AG08395 (cell line): Measurements from ENCODE around the gene INPP4B.
A peak's percentile ranks its signal among the peaks of the same experiment; 100 is the strongest.

Experiments used
- DNase-seq: peaks from one replicate; pipeline ENCODE4 v3.0.0; 2012; ENCODE audit warnings: mixed read lengths, low spot score

Gene INPP4B

GRCh38 chr4:142287371-142287770, 558.7 kb downstream of the INPP4B start:
- no peak for DNase-seq

GRCh38 chr4:142285222-142285583, 560.9 kb downstream of the INPP4B start:
- DNase-seq = no peak

GRCh38 chr4:142284402-142285221, 561.5 kb downstream of the INPP4B start:
- DNase-seq = no peak

GRCh38 chr4:142282870-142283431, 563.1 kb downstream of the INPP4B start:
- no peak for DNase-seq

DNA sequence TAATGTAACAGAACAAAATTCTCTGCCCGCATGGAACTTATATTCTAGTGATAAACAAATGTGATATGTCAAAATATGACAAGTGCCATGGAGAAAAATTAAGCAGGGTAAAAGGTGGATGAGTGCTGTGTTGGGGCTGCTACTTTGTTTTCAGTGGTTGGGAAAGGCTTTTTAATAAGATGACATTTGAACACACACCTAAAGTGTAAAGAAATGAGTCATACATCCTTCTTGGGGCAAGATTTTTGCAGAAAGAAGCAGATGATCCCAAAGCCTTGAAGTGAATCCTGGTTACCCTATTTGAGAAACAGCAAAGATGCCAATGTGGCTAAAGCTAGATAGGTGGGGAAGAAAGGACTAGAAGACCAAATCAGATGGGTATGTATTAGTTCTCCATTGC, 564.1 kb downstream of the INPP4B start:
- DNase-seq = no peak

DNA sequence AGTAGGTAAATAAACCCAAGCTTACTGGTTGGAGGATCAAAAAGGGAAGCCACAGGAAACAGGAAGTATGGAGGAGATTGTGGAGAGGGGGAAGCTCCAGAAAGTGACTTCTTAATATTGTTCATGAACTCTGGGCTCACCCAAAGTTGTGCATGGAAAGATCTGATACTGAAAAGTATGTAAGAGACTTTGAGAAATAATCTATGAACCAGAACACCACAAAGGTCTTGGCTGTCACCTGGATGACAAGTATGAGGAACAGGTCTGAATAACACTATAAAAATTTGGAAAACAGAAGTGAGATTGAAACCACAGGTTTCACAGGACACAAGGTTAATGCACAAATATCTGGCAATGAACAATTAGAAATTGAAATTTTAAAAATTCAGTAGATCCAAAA, 567.4 kb downstream of the INPP4B start:
- DNase-seq = no peak

GRCh38 chr4:142278171-142278570, 567.9 kb downstream of the INPP4B start:
- no peak for DNase-seq

DNA sequence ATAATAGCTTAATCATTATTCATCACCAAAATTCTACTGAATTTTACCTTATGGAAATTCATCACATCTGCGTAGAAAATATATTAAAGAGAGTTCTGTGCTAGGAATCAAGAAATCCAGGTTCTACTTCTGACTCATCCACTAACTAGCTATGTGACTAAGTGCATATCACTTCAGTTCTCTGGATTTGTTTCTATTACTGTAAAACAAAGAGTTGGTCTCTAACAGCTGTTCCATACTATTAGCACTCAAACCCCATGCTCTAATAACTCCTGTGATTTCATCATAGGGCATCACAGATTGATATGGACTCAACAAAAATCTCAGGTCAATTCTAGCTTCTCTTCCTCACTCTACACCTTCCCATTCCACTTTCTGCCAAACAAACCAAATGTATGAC, 572.0 kb downstream of the INPP4B start:
- no peak for DNase-seq

- DNase-seq = no peak
Observed at GRCh38 chr4:142272452-142272851, 573.6 kb downstream of the INPP4B start.

GRCh38 chr4:142271832-142272231, 574.3 kb downstream of the INPP4B start:
- DNase-seq = no peak

- DNase-seq = no peak
Observed at GRCh38 chr4:142267101-142267500, 579.0 kb downstream of the INPP4B start.

DNA sequence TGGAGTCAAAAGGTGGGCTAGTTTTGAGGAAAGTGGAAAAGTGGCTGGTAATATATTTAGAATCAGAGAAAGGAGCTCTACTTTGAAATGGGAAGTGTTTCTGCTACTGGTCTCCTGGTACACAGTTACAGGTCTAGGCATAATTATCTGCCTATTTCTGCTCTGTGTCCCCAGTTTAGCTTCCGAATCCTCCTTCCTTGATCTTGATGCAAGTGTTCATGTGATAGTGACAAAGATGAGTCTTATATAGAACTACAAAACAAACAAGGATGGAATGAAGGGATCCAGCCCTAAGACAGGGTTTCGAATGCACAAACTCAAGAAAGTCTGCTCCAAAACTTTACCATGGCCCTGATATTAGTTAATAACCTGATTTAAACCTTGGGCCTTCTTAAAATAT, 580.2 kb downstream of the INPP4B start:
- DNase-seq = no peak

DNA sequence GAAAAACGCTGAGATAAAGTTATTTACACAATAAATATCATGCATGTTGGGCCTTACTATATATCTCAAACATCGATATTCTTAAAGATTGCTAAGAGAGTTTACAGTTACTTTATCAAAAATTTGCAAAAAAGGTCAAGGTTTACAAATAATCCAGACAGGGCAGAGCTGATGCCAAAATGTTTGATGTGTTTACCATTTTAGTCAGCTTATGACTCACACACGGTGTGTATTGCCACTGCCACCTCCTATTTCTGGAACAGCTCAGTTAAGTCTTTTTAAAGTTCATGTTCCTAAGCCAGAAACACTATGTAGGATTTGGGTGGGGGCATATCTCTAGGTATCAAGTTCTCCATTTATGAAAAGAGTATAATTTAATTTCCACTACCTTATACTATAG, 580.6 kb downstream of the INPP4B start:
- DNase-seq = peak; percentile 41

GRCh38 chr4:142264961-142265360, 581.1 kb downstream of the INPP4B start:
- no peak for DNase-seq

DNA sequence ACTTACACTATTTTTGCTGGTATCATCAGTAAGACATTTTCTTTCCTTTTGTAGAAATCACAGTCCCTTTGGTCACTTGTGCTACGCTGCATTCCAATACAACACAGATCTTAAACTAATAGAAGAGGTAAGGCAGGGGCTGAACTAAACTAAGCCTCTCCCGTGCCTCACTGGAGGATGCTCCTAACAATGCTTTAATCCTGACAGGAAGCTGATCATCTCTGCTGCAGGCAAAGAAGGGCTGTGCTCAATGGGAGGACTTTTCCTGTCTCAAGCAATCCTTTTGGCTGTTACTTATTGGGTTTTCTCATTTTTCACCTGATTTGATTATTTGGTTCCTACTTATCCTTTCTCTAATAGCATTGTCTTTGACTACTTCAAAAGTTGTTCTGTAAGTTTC, 583.1 kb downstream of the INPP4B start:
- DNase-seq = no peak

DNA sequence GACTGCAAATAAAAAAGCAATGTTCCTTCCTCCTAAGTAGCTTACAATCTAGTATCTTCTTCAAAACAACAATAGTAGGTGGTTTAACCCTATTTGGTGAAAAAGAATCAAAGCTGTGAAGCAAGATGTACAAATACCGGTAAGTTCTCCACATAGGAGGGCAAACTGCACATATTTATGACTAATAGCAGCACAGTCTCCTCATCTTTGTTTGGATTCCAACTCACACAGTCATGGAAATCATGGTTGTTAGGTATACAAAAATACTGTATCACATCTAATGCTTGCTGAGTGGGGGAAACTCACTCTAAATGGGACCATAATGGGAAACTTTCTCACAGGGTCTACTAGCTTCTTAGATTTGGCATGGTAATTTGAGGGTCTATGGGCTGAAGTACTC, 597.2 kb downstream of the INPP4B start:
- peak; percentile 60 for DNase-seq

DNA sequence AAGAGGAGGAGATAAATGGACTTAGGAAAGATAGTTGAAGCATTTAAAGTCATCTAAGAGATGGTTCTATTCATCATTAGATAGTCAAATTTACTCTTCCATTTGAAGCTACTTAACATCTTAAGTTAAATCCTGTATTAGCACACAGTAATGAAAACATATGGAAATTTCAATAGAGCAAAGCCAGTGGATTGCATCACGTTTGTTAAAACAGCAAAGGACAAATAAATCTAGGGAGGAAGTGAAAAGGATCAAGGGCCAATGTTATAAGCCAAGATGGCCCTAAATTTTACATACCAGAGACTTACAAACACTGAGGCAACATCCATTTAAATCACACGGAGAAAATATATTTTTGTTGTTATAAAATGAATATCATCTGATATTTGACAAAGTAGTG, 602.8 kb downstream of the INPP4B start:
- DNase-seq = no peak

DNA sequence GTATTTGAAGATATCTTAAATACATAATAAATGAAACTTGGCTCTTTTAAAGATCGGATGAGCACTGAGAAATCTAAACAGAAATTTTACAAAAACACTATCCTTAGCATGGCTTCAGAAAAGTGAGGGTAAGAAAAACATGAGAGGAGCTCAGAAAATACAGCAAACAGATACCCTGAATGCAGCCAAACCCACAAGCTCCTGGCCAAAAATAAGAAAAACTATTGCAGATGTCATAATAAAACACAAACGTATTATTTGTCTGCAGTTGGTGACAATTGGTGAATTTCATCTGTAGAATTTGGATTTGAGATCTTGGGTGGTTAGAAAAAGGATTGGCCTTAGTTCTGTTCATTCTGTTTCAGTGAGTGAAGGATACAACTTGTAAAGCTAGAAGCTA, 603.9 kb downstream of the INPP4B start:
- DNase-seq = no peak

DNA sequence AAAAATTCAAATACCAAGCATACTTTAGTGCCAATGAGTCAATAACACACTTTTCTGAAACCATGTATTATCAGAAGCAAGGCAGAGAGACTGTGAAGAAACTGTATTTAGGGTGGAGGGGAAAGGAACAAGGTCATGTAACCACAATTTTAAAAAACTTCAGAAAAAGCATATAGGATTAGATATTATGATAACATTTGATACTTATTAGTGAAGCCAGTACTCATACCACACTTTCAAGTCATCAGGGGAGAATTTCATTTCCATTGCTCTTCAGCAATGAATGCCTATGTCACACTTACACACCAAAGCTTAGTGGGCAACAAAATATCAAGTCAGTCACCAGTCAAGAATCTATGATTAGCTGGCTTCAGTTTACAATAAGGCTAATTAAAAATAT, 607.5 kb downstream of the INPP4B start:
- peak; percentile 17 for DNase-seq

GRCh38 chr4:142236268-142236667, 609.8 kb downstream of the INPP4B start:
- DNase-seq = no peak

DNA sequence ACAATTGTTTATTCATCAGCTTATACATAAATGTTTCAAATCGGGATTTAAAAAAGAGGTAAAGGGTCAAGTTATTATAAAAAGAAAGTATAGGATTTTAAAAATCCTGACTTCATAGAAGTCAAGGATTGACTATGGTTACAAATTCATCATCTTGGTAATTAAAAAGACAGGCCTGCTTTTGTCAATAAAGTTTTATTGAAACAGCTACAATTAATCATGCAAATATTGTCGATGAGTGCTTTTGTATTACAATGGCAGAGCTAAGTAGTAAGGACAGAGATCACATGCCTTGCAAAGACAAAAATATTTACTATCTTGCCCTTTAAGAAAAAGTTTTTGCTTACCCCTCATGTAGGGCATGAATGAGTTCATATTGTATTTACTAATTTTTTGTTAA, 614.3 kb downstream of the INPP4B start:
- DNase-seq = no peak

- no peak for DNase-seq
Observed at GRCh38 chr4:142230991-142231390, 615.1 kb downstream of the INPP4B start.

DNA sequence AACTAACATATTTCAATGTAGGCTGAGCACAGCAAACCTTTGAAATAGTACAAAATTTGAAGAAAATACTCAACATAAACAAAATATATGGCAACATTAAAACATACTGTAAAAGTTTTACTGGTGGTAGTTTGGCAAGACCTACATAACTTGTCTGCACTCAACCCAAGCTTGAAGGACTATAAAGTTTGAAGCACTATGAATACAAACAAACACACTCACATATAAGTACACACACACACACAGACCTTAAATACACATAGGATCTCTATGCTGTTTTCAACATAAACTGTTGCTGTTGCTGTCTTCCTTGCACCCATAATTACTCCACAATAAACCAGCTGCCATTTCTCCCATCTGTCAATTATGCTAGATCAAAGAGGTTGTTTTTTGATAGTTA, 620.1 kb downstream of the INPP4B start:
- DNase-seq = no peak

- DNase-seq = no peak
Observed at GRCh38 chr4:142222127-142222526, 624.0 kb downstream of the INPP4B start.
